ENCODE data around the gene CCDC142.
"Not testable (repeated sequence)": the region's sequence is repeated elsewhere in the genome, so short reads cannot be mapped to it uniquely, and the experiment has no call there.

CCDC142 gene

DNA sequence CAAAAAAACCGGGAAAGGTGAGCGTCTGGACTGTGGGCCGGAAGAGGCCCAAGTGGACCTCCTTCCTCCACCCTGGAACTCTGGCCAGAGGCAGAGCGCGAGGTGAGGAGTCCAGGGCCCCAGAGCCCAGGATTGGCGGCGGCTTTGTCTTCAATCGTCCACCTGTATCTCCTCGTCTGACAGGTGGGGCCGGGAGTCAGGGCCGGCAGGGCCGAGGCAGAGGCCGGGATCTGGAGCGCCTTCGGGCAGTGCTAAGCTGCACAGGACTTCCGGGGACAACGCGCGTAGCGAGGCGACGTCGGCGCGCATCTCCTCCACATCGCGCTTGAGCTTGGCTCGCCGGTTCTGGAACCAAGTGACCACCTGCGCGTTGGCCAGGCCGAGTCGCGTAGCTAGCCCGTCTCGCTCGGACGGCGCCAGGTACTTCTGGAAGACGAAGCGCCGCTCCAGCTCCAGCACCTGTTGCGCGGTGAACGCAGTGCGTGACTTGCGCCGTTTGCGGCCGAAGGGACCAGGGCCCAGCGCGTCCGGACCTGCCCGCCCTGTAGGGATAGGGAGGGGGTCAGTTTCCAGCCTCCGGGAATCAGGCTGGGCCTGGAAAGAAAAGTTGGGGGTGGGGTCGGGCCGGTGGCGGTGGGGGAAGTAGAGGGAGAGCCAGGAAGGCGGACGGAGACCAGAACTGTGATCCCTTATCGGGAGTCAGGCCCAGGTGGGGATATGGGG lies 15.1 kb upstream of the CCDC142 start:
- DNase-seq: no peak

DNA sequence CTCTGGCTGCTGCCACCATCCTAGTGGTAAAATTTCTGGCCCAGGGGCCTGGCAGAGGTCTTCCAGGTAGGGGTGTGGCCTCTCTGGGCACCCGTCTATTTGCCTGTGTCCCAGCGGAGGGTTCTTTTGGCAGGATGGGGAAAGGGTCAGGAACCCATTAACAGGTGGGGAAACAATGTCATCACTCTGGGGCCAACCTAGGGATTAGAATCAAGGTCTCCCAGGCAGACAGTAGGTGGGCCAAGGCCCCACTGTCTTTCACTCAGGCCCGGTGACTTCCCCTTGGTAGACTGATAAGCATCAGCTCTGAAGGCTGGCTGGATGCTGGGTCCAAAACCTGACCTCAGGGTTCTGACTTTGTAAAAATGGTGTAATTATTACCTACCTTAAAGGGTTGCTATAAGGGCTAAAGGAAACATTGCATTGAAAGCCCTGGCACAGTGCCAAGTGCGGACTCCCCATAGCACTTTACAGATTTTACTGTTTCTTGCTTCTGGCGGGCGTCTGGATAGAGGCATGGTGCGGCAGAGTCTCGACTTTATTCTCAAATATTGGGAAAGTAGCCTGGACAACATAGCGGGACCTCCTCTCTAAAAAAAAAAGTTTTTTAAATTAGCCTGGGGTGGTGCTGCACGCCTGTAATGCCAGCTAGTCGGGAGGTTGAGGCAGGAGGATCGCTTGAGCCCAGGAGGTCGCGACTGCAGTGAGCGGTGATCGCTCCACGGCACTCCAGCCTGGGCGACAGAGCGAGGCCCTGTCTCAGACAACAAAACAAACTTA lies 14.4 kb upstream of the CCDC142 start:
- no peak for DNase-seq

DNA sequence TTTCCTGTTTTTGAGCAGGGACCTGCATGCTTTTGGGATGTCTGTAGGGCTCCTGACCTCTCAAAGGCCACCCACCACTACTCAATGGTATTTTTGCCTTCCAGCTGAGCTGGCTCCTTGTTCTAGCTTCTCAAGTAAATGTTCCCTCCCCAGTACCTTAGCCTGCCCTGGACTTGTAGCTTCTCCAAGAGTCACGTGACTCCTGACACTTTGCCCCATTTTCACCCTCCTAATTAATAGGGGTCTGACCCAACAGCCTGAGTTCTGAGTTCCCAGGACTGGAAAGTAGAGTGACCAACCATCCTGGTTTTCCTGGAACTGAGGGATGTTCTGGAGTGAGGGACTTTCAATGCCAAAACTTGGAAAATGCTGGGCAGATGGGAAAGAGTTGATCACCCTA lies 12.6 kb upstream of the CCDC142 start:
- no peak for DNase-seq

- no peak for DNase-seq
Observed at GRCh38 chr2:74493546-74493945, 10.7 kb upstream of the CCDC142 start.

GRCh38 chr2:74491648-74492544 lies 9.1 kb upstream of the CCDC142 start:
- no peak for DNase-seq

DNA sequence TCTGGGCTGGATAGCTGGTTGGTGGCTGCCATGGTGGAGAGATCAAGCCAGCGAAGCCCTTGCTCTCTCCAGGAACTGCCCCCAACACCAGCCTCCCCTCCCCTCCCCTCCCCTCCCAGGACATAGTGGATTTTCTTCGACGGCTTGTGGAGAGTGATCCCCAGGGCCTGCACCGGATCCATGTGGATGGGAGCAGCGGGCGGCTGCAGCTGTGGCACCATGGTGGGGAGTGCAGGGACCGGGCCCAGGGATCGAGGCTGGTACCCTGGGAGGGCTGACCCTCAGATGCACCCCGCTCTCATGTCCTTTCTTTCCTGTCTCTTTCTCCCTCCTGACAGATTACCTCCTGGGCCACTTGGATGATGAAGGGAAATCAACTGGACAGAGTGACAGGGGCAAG lies 7.1 kb upstream of the CCDC142 start:
- DNase-seq: no peak

DNA sequence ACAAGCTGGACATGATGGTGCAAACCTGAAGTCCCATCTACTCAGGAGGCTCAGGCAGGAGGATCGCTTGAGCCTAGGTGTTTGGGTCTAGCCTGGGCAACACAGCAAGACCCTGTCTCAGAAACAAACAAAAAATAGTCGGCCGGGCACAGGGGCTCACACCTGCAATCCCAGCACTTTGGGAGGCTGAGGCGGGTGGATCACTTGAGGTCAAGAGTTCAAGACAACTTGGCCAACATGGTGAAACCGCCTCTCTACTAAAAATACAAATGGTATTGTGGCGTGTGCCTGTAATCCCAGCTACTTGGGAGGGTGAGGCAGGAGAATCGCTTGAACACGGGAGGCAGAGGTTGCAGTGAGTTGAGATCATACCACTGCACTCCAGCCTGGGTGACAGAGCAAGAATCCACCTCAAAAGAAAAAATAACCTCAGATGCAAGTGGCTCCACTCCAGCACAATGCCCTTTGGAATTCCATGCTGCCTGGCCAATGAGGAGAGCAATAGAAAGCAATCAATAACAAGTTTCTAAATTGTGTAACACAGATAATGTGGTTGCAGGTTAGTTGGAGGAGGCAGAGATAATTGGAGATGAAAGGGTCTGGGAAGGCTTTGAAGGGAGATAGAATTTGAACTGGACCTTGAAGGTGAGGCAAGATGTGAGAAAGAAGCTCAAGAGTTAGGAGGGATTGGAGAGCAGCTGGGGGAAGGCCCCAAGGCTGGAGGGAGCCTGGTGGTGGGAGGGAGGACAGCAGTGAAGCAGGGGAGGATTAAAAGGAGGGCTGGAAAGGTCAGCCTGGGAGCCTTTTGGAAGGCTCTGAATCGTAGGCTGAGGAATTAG lies 6.1 kb upstream of the CCDC142 start:
- no peak for DNase-seq

DNA sequence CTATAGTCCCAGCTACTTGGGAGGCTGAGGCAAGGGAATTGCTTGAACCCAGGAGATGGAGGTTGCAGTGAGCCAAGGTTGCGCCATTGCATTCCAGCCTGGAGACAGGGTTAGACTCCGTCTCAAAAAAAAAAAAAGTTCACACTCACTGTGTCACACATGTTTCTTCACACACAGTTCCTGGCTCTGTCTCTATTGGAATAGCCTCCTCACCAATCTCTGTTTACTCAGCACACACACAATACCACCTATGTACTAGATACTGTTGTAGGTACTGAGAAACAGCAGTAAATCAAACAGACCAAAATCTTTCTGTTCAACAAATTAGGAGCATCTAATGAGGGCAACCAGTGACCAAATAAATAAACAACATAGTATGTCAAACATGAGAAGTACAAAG lies 3.3 kb upstream of the CCDC142 start:
- no peak for DNase-seq

DNA sequence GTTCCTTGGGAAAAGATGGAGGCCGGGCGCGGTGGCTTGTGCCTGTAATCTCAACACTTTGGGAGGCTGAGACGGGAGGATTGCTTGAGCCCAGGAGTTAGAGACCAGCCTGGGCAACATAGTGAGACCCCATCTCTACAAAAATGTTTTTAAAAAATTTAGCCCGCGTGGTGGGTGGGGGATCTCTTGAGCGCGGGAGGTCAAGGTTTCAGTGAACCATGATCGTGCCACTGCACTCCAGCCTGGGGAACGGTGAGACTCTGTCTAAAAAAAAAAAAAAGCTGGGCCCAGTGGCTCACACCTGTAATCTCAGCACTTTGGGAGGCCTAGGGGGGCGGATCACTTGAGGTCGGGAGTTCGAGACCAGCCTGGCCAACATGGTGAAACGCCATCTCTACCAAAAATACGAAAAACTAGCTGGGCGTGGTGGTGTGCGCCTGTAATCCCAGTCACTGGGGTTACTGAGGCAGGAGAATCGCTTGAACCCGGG lies 922 bp upstream of the CCDC142 start:
- not testable (repeated sequence) for DNase-seq

GRCh38 chr2:74481961-74482800 lies 617 bp downstream of the CCDC142 start:
- no peak for DNase-seq

- DNase-seq: no peak
Observed at GRCh38 chr2:74481431-74481830, 1.4 kb downstream of the CCDC142 start.

DNA sequence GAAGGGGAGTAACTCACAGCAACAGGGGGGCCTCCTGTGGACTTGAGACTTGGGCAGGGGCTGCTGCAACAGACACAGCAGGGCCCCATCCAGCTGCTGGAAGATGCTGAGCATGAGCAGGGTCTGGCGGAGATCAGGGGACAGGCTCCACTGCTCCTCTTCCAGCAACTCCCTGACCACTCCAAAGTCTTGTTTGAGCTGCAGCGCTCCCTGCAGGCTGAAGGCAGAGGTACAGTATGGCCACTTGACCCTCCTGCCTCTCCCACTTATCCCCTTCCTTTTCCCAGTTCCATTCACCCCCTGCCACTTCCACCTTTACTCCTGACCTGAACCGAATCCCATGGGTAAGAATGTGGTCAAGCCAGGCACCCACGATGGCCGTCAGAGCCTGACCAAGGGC lies 7.9 kb downstream of the CCDC142 start:
- DNase-seq: no peak

GRCh38 chr2:74474481-74474880 lies 8.3 kb downstream of the CCDC142 start:
- no peak for DNase-seq

DNA sequence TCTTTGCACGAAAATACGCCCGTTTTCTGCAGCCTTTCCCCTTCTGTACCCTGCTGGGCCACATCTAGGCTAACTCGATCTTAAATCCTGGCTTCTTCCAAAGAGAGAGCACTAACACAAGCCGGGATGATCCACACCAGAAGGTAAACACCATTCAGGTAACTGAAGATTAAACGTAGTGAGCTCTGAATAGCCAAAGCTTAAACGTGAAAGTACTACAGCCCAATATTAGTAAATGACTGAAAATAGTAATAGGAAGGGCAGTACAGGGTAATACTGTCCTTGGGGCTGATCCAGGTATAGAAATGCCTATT lies 9.9 kb downstream of the CCDC142 start:
- no peak for DNase-seq

GRCh38 chr2:74472086-74472944 lies 10.5 kb downstream of the CCDC142 start, which contains the start of gene MRPL53:
Gene MRPL53 (minus strand): TSS chr2:74472680. CDS start chr2:74472660, 20 bp downstream.
- peak; percentile 76 for DNase-seq

DNA sequence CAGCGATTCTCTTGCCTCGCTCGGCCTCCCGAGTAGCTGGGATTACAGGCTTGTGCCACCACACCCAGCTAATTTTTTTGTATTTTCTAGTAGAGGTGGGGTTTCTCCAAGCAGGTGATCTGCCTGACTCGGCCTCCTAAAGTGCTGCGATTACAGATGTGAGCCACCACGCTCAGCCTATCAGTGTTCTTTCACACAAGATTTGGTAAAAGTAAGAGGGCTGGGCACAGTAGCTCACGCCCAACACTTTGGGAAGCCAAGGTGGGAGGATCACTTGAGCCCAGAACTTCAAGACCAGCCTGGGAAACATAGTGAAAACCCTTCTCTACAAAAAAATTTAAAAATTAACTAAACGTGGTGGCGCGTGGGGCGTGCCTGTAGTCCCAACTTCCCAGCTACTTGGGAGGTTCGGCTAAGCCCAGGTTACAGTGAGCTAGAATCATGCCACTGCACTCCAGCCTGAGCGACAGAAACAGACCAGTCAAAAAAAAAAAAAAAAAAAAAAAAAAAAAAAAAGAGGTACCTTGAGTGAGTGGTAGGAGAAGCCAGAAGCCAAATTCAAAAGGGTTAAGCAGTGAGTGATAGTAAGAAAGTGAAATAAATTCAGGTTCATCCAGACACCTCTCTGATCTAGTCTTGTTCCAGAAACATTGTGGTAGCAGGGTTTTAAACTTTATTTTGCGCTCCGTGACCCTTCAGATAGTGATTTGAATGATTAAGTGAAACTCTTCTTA lies 11.3 kb downstream of the CCDC142 start:
- no peak for DNase-seq

GRCh38 chr2:74470742-74471141 lies 12.1 kb downstream of the CCDC142 start:
- not testable (repeated sequence) for DNase-seq

DNA sequence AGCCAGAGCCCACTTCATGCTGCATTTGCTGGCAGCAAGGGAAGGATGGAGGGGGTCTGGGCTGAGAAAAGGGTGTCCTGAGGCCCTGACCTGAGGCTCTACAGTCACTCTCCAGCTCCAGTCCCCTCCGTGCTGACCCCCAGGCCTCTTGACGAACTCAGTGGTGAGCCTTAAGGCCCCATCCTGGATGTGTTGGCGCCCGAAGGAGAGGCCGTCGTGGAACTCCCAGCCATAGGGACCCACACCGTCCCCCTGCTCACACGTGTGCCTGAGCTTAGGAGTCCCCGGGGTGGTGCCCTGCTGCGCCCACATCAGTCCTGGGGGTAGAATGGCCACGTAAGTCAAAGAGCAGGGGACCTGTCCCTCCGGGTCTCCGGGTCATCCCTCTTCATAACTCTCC lies 18.4 kb downstream of the CCDC142 start:
- no peak for DNase-seq

DNA sequence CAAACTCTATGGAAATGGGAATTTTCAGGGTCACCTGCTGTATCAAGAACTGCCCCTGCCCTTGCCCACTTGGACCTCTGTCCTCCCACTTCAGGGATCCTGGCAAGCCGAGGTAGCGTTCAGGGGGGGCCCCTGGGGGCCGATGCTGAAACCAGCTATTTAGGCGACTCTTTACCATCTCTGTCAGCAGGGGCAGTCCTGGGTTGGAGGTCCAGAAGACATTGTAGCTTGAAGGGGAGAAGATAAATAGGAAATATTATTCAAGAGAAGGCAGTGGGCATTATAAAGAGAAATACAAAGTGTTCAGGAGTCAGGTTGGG lies 20.1 kb downstream of the CCDC142 start:
- no peak for DNase-seq

Measured in NCI-H446 treated with DMSO at 0.1 percent for 48 hours (cell line).